Measurements from ENCODE around the gene PDLIM7.

GRCh38 chr5:177491983-177492746, 5.2 kb downstream of the PDLIM7 start:
- TF ChIP-seq CTCF (IDR thresholded peaks at IDR 0.05) (no peak), POLR2A (IDR thresholded peaks at IDR 0.05) (no peak), POLR2AphosphoS5 (IDR thresholded peaks at IDR 0.05) (no peak)
